GM13977 (cell line): Measurements from ENCODE around the gene C17orf113.
A peak's percentile ranks its signal among the peaks of the same experiment; 100 is the strongest.

Source experiments
- DNase-seq: peaks from one replicate; pipeline ENCODE4 v3.0.0; 2012; ENCODE audit warnings: low spot score
- in situ Hi-C: fragments of 300-500 bp; cut with MboI; formaldehyde crosslinking; loops from one replicate; pipeline ENCODE4 v1.12.0; 2022; ENCODE audit warnings: low sequenced_read_pairs, low pct_unique_long_range_greater_than_20kb, mixed read lengths, inconsistent platforms; ENCODE audit not compliant: unreplicated experiment
- TF ChIP-seq, protein P1 (sequence below): IDR thresholded peaks from 2 replicates; pipeline ENCODE4 v1.5.1; 2012; ENCODE audit warnings: mild to moderate bottlenecking, control low read depth; ENCODE audit not compliant: insufficient read depth; ENCODE audit errors: extremely low read depth, missing control alignments

Gene C17orf113

GRCh38 chr17:42041619-42042018, 8.8 kb downstream of the C17orf113 start:
- DNase-seq = no peak

GRCh38 chr17:42040818-42041217, 9.6 kb downstream of the C17orf113 start:
- no peak for DNase-seq
- TF ChIP-seq, protein P1, sequence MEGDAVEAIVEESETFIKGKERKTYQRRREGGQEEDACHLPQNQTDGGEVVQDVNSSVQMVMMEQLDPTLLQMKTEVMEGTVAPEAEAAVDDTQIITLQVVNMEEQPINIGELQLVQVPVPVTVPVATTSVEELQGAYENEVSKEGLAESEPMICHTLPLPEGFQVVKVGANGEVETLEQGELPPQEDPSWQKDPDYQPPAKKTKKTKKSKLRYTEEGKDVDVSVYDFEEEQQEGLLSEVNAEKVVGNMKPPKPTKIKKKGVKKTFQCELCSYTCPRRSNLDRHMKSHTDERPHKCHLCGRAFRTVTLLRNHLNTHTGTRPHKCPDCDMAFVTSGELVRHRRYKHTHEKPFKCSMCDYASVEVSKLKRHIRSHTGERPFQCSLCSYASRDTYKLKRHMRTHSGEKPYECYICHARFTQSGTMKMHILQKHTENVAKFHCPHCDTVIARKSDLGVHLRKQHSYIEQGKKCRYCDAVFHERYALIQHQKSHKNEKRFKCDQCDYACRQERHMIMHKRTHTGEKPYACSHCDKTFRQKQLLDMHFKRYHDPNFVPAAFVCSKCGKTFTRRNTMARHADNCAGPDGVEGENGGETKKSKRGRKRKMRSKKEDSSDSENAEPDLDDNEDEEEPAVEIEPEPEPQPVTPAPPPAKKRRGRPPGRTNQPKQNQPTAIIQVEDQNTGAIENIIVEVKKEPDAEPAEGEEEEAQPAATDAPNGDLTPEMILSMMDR = no peak
- in situ Hi-C loops = no loop called here

More at GRCh38 chr17:42041619-42042018, 8.8 kb downstream of the C17orf113 start:
- in situ Hi-C loops = no loop called here
- TF ChIP-seq, protein P1 = no peak

GRCh38 chr17:42039794-42040763, 10.3 kb downstream of the C17orf113 start:
- TF ChIP-seq, protein P1 = no peak
- in situ Hi-C loops = no loop called here
- no peak for DNase-seq

DNA sequence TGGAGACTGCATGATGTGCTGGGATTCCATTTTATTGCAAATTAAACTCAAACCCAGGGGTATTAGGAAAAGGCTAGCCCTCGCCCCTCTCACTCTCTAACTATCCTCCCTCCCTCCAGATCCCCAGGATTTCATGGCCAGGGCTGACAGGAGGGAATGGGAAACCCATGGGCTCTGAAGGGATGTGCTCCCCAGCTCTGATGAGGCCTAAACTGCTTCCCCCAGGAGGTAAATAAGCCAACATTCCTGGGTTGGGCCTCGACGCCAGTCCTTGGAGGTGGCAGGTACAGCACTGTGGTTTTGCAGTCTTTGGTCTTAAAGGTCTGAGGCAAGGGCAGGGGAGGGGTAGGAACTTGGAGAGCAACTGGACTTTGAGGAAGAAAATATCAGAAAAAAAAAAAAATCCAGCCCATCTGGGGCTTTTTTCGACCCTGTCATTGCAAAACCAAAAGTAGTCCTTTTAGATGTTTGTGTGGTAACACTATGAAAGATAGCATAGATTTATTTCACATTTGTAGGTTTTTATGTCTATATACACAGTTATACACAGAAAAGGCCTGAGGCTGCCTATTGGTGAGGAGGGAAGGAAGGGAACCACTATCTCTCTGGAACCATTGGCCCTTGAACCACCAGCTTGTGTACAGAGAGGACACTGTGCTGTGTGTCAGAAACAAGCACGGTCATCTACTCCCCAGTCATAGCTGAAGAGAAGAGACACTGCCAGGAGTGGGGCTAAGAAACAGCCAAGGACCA, 12.0 kb downstream of the C17orf113 start:
- in situ Hi-C loops = no loop called here
- TF ChIP-seq, protein P1 = no peak
- DNase-seq = peak; percentile 81

DNA sequence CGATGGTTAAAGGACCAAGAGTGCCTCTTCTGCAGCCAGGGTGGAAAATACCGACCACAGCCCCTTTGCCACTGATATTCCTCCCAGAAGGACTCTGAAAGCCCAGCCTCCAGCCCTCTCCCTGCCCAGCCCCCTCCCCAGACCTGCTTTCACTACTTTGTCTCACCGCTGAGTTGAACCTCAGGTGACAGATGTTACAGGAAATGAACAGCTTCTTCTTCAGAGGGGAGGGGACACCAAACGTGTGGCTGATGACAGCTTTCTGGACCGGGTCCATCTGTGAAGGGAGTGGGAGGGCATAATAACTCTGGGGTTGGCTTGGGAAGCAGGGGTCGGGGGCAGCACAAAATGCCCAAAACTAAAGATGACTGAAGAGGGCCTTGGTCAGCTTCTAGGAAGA, 16.3 kb downstream of the C17orf113 start:
- no peak for DNase-seq
- in situ Hi-C loops = no loop called here
- TF ChIP-seq, protein P1 = no peak

- DNase-seq = no peak
- TF ChIP-seq, protein P1 = no peak
- in situ Hi-C loops = no loop called here
Measured at GRCh38 chr17:42031584-42031983, 18.8 kb downstream of the C17orf113 start.
